Lower lobe of right lung (tissue), 2 donors: ENCODE data around the gene UBL3. TPM values are rescaled to one million over a fixed set of nuclear protein-coding genes. Genes with fewer than 3 reads are reported as not detected.

Experiments used
- ATAC-seq, 2 donors: fragments of 200-7000 bp; cut with Tn5 transposase; one replicate each; pipeline ENCODE4 v1.9.1; 2020 to 2022; ENCODE audit warnings: mild to moderate bottlenecking in 2 of 2, moderate library complexity in 2 of 2
- DNase-seq: peaks from one replicate; pipeline ENCODE4 v3.0.0-alpha.2; 2020
- H3K27ac ChIP-seq: fragments of 200-600 bp; one replicate; pipeline ENCODE4 v1.8.0; 2022
- H3K27me3 ChIP-seq: fragments of 200-600 bp; one replicate; pipeline ENCODE4 v1.8.0; 2022; ENCODE audit warnings: low read depth
- H3K36me3 ChIP-seq: fragments of 200-600 bp; one replicate; pipeline ENCODE4 v1.8.0; 2022; ENCODE audit warnings: mild to moderate bottlenecking
- H3K4me1 ChIP-seq: fragments of 200-600 bp; one replicate; pipeline ENCODE4 v1.8.0; 2022
- H3K4me3 ChIP-seq: fragments of 200-600 bp; one replicate; pipeline ENCODE4 v1.8.0; 2022; ENCODE audit warnings: mild to moderate bottlenecking
- H3K9me3 ChIP-seq: fragments of 200-600 bp; one replicate; pipeline ENCODE4 v1.8.0; 2022
- CTCF ChIP-seq: fragments of 200-600 bp; IDR thresholded peaks from one replicate; pipeline ENCODE4 v1.8.0; 2022; ENCODE audit warnings: antibody characterized with exemption, mild to moderate bottlenecking
- intact Hi-C: fragments of 100-400 bp; cut with DNase I; formaldehyde crosslinking; loops from one replicate; pipeline ENCODE4 v1.11.0; 2022
- total RNA-seq: library from RNA; stranded (reverse); fragmentation: NEBNext Ultra II Directional; extraction: Animal tissue kit (Norgen Biotek cat#: 25700); gene quantifications from one replicate; pipeline ENCODE4 v1.2.1, GENCODE V29; 2021
- donor health status: DM: no; HTN: yes; CAD: no; lungs with severe emphysema.

UBL3 gene
- total RNA-seq, 1 donor from 2014 or later, result 49.5 TPM

- Histone ChIP-seq H3K4me3 (no peak overlapping the region), H3K27ac (no peak overlapping the region), H3K36me3 (no peaks in the 10 kb centered on the region), H3K9me3 (no peaks in the 10 kb centered on the region), H3K27me3 (no peaks in the 10 kb centered on the region), H3K4me1 (peaks cover 41% of the 10 kb centered on the region)
- DNase-seq (no peak), ATAC-seq (no peak)
- peak; percentile 43 for TF ChIP-seq CTCF
- intact Hi-C loops, result no loop called here
Observed at GRCh38 chr13:29845440-29846056, 4.9 kb downstream of the UBL3 start.

GRCh38 chr13:29844441-29844840 lies 6.0 kb downstream of the UBL3 start:
- no peak for TF ChIP-seq CTCF
- intact Hi-C loops, result no loop called here

GRCh38 chr13:29840585-29840984 lies 9.8 kb downstream of the UBL3 start:
- Histone ChIP-seq H3K9me3 (no peaks in the 10 kb centered on the region), H3K27me3 (no peaks in the 10 kb centered on the region), H3K36me3 (no peaks in the 10 kb centered on the region), H3K4me3 (no peak overlapping the region), H3K27ac (no peak overlapping the region), H3K4me1 (peaks cover 33% of the 10 kb centered on the region)
- no peak for DNase-seq
- TF ChIP-seq CTCF, result no peak
- intact Hi-C loops, result no loop called here
- ATAC-seq, result no peak

More at GRCh38 chr13:29844441-29844840, 6.0 kb downstream of the UBL3 start:
- no peak for ATAC-seq
- H3K9me3 ChIP-seq, result no peaks in the 10 kb centered on the region
- H3K27ac ChIP-seq, result no peak overlapping the region
- DNase-seq, result no peak
- no peak overlapping the region for H3K4me3 ChIP-seq
- no peaks in the 10 kb centered on the region for H3K36me3 ChIP-seq
- H3K27me3 ChIP-seq, result no peaks in the 10 kb centered on the region
- peaks cover 47% of the 10 kb centered on the region for H3K4me1 ChIP-seq

- H3K4me3 ChIP-seq, result no peak overlapping the region
- H3K27me3 ChIP-seq, result no peaks in the 10 kb centered on the region
- no peaks in the 10 kb centered on the region for H3K9me3 ChIP-seq
- H3K4me1 ChIP-seq, result peaks cover 5% of the 10 kb centered on the region
- ATAC-seq (no peak), DNase-seq (no peak)
- H3K36me3 ChIP-seq, result no peaks in the 10 kb centered on the region
- intact Hi-C loops, result no loop called here
- no peak for TF ChIP-seq CTCF
- H3K27ac ChIP-seq, result no peak overlapping the region
Observed at GRCh38 chr13:29835280-29836061, 14.9 kb downstream of the UBL3 start.

GRCh38 chr13:29832761-29833298 lies 17.6 kb downstream of the UBL3 start:
- Histone ChIP-seq H3K27ac (no peak overlapping the region), H3K36me3 (no peaks in the 10 kb centered on the region), H3K9me3 (no peaks in the 10 kb centered on the region), H3K4me3 (no peak overlapping the region), H3K4me1 (no peaks in the 10 kb centered on the region), H3K27me3 (no peaks in the 10 kb centered on the region)
- DNase-seq, result no peak
- intact Hi-C loops, result no loop called here
- no peak for ATAC-seq
- no peak for TF ChIP-seq CTCF
